COLO668 (cell line): ENCODE results near the gene CBX3.
"Not testable (repeated sequence)": the region's sequence is repeated elsewhere in the genome, so short reads cannot be mapped to it uniquely, and the experiment has no call there.

Source experiments
- DNase-seq: peaks from one replicate; lab custom pipeline; 2025; ENCODE audit not compliant: unreplicated experiment; lab: John Stamatoyannopoulos, UW

Gene CBX3

DNA sequence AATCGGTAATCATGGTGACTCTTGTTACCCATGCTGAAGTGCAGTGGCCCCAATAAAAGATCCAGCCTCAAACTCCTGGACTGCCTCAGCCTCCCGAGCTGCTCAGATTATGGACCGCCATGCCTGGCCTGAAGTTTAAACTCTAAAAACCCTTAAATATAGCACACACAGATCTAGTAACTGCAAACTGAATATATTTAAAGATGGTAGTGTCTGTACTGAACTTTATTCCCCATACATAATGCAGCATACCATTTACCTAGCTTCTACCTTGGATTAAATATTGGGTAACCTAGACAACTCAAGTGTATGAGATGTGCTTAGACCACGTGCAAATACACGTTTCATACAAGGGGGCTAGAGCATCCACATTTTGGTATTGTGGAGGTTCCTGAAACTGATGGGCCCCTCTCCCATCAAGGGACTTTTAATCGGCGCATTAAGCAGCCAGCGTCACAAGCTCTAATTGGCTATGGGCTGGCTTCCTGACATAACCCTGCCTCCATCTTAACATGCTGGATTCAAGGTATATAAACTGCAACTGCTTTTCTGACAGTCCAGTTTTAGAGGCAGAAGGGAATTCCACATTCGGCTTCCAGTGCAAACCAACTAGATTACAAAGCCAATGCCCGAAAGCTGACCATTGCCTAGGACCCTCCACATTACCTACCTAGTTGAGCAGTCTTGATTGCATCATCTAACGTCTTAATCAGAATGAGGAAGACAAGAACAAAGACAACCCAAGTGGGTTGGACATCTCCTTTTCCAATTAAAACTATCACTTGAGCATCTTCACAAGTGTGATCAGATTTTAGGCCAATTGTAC lies 14.0 kb upstream of the CBX3 start:
- DNase-seq: no peak

DNA sequence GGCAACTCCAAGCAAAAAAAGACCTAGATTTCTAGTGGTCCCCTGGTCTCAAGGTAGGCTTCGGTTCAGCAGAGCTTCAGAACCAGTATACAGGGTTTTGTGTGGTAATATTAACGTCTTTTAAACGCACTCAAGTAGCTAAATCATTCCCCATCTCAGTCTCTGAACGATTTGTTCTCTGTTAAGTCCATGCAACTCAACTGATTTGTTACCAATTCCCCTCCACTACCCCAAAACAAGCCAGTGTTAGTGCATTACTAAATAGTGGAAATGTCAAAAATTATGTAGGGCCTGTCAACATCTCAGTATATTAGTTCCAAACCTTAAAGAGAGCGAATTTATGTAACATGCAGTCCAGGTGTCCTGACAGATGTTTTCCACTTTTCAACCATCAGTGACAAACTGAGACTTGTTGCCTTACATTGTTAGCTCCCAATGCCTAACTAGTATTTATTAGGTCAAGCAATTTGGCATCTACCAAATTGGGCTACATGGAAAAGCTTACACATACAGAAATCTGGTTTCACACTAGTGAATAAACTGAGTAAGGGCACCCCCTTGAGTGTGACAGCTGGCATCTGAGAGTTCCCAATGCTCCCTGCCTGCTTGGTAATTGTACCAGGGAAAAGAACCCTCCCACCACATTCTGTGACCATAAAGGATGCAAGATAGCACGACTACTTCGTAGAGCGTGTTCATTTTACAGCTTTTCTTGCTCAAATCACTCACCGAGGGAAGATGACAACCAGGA lies 13.2 kb upstream of the CBX3 start:
- no peak for DNase-seq

DNA sequence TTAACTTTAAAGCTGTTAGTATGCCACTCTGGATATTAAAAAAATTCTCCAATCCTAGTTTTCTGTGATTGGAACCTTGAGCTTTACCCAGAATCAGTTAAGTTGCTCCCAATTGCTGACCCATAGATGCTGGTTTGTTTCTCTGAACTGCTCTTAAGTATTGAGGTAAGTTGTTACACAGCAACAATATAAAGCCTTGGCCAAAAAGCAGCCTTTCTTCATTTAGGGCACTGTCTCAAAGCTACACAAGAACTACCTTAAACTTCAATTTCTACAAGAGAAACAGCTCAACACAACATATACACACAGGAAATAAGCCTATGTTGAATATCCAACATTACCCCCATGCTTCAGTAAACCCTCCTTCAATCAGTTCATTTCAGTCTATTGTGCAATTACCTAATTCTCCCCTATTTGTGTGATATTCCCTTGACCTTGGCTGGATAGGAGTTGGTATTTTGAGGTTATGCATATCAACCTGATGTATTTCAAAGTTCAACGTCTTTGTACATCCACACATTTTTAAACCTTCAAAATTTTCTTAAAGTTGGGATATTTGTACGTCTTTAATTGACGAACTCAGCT lies 12.5 kb upstream of the CBX3 start:
- DNase-seq: no peak

GRCh38 chr7:26189697-26190096 lies 11.8 kb upstream of the CBX3 start:
- DNase-seq: no peak

DNA sequence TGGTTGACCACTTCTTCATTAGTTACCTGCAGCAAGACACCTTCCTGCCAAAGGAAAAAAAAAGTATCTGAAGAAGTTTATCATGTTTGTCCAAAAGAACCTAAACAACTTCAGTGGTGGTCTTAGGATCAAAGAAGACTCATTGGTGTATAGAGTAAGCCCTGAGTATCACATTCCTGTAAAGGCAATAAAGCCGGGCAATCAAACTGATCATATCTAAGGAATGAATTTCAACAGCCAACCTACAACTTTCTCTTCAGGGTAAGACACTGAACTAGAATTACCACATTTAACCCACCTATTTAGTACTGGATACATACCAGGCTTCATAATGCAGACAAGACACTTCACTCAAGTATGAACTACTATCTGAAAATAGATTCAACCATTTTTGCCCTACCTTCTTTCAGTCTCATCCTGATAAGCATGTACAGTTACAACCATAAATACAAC lies 11.1 kb upstream of the CBX3 start:
- DNase-seq: no peak

GRCh38 chr7:26191233-26191973 lies 10.1 kb upstream of the CBX3 start:
- no peak for DNase-seq

GRCh38 chr7:26191974-26192479 lies 9.5 kb upstream of the CBX3 start:
- DNase-seq: no peak

DNA sequence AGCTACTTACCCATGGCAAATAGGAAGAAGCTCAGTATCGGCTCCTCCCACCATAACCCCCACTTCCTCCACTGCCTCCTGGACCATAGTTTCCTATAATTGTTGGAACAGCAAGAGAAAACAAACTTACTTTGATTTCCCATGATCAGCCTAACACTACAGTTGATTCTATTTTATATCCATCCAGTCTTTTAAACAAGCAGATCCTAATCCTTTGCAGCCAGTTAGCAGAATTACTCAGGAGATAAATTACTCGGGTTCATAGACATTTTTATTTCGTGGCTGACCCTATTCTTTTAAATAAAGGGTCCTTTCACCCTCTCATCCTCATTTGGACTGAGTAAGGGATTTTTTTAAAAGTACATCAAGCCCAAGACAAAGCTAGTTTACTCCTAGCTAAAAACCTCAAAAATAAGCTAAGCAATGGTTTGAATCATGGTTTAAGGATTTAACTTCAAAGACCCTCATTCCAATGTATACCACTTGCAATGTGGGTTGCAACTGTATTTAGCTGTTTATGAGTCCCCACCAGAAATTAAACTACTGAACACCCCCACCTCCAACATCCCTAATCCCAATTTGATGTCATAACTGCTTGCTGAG lies 9.0 kb upstream of the CBX3 start:
- no peak for DNase-seq

- no peak for DNase-seq
Observed at GRCh38 chr7:26193432-26194207, 7.9 kb upstream of the CBX3 start.

DNA sequence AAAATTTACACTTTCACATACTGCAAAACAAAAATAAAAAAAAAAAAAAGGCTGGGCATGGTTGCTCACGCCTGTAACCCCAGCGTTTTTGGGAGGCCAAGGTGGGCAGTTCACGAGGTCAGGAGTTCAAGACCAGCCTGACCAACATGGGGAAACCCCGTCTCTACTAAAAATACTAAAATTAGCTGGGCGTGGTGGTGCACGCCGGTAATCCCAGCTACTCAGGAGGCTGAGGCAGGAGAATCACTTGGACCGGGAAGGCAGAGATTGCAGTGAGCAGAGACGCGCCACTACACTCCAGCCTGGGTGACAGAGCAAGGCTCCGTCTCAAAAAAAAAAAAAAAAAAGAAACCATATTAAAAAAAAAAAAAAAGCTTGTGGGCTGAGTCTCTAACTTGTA lies 6.8 kb upstream of the CBX3 start:
- not testable (repeated sequence) for DNase-seq

DNA sequence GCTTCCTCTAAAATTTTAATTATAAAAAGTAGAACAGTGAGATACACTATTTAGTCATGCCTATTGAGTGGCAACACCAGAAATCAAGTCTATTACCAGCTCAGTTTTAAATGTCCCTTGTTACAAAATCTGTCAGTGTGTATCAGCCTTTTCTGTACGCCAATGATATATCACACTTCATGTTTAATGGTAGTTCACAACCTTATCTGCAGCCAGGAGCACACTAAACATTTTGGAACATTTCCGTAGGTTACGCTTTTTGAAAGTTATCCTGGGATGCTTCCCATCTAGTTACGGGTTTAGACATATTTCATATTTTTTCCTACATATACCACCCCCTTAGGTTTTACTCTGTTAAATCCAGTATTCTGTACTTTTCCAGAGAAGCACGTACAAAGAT lies 6.4 kb upstream of the CBX3 start:
- no peak for DNase-seq

- no peak for DNase-seq
Observed at GRCh38 chr7:26195867-26196657, 5.5 kb upstream of the CBX3 start.

DNA sequence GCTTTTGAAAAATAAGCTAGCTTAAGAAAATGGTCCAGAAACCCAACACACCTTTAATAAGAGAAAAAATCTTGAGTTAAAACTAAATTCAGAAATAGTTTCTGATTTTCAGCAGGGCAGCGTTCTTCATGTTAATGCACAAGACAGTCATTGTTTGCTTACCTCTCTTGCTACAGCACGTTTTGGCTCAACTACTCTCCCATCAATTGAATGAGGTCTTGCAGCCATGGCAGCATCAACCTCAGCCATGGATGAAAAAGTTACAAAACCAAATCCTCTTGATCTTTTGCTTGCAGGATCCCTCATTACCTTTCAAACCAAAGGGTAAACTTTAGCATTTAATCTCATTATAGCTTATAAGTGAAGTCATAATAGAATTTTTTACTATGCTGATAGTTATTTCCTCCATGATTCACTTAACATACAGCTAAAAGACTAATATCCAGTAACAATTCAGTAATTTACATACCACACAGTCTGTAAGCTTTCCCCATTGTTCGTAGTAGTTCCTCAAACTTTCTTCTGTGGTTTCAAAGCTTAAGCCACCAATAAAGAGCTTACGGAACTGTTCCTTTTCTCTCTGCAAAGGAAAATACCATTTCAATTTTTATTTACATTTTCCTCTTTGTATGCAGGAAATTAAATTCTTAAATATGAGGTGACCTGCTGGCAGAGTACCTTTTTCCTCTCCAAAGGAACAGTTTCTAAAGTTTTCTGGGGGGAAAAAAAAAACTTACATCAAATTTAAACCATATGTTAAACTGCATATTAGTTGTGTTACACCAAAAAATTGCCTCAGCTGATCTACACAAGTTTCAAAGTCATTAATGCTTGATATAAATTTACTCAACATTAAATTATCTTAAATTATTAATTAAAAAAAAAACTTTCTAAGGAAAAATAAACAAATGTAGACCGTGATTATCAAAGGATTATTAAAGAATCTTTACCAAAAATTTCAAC lies 4.1 kb upstream of the CBX3 start:
- DNase-seq: no peak

- no peak for DNase-seq
Observed at GRCh38 chr7:26198133-26198780, 3.3 kb upstream of the CBX3 start.

GRCh38 chr7:26198781-26199169 lies 2.8 kb upstream of the CBX3 start:
- no peak for DNase-seq

DNA sequence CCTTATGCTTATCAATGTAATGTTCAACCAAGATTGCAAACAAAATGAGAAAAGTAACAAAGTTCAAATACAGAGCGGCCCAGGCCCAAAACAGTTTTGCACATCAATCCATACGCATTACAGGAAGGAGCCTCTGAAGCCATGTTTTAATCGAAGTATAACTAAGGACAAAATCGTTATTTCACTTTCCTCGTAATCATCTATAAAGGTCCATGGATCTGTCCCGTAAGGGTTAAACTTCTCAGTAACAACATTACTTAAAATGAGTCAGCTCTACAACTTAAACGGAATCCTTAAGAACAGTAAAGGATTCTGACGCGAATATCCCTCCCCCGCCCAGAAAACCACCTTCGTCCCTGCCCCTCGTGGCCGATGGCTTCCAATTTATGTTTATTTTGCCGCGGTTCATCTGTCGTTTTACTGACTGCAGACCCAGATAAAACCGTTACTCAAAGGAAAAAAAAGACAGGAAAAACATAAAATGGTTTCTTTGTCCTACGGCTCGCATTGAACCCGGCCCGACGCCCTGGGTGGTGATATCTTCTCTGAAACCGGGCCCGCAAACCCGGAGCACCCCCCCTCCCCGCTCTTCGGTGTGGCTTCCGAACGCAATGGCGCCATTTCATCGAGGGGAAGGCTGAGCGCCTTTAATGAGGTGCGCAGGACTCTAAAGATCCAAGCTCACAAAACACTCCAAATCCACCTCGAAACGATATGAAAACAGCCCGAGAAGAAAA lies 2.1 kb upstream of the CBX3 start:
- DNase-seq: peak; percentile 74

GRCh38 chr7:26200038-26200443 lies 1.5 kb upstream of the CBX3 start:
- DNase-seq: peak; percentile 83
